OCI-LY7 (cell line): ENCODE measurements around the gene FBXL15. TPM values are rescaled to one million over a fixed set of nuclear protein-coding genes. Genes with fewer than 3 reads are reported as not detected.

Experiments used
- BruUV-seq: library from RNA; stranded (reverse); fragments of 400-500 nt; replicated peaks from 2 replicates; lab custom pipeline; 2021; lab: Mats Ljungman, UMichigan
- CTCF ChIA-PET: fragments of 300-600 bp; sonication (Branson Sonifier 250); formaldehyde crosslinking; loops from one replicate; lab custom pipeline; 2022; ENCODE audit warnings: antibody characterized with exemption; ENCODE audit not compliant: unreplicated experiment; lab: Charles Lee
- POLR2A ChIA-PET: fragments of 300-600 bp; sonication (Branson Sonifier 250); formaldehyde crosslinking; loops from one replicate; lab custom pipeline; 2022; ENCODE audit warnings: antibody characterized with exemption; lab: Charles Lee
- DNase-seq: peaks from one replicate; pipeline ENCODE4 v3.0.0-alpha.2; 2015; ENCODE audit warnings: low spot score
- H2AFZ ChIP-seq: fragments of 200-600 bp; sonication (generic), shearing (Covaris generic); 2 replicates; pipeline ENCODE4 v1.6.1; 2014; ENCODE audit warnings: mild to moderate bottlenecking, antibody characterized with exemption, low read length, moderate library complexity
- H3K27ac ChIP-seq: fragments of 200-600 bp; sonication (generic); 2 replicates; pipeline ENCODE4 v1.5.1; 2014; ENCODE audit warnings: mixed run types, low read depth, mild to moderate bottlenecking, moderate library complexity, low read length, inconsistent platforms; ENCODE audit not compliant: poor library complexity, severe bottlenecking
- H3K36me3 ChIP-seq: fragments of 200-600 bp; sonication (generic); 2 replicates; pipeline ENCODE4 v1.6.1; 2014; ENCODE audit warnings: mild to moderate bottlenecking, antibody characterized with exemption, low read length, moderate library complexity, mixed read lengths; ENCODE audit not compliant: insufficient read depth
- H3K4me1 ChIP-seq: fragments of 200-600 bp; sonication (generic); 2 replicates; pipeline ENCODE4 v1.5.1; 2014; ENCODE audit warnings: mild to moderate bottlenecking, low read length; ENCODE audit not compliant: insufficient read depth, poor library complexity, severe bottlenecking
- H3K4me2 ChIP-seq: fragments of 200-600 bp; sonication (generic); 2 replicates; pipeline ENCODE4 v1.6.1; 2014; ENCODE audit warnings: mild to moderate bottlenecking, low read length
- H3K4me3 ChIP-seq: fragments of 200-600 bp; sonication (generic); 2 replicates; pipeline ENCODE4 v1.5.1; 2014; ENCODE audit warnings: mild to moderate bottlenecking, low read depth, low read length; ENCODE audit not compliant: poor library complexity, severe bottlenecking
- H3K79me2 ChIP-seq: fragments of 200-600 bp; sonication (generic); 2 replicates; pipeline ENCODE4 v1.6.1; 2016; ENCODE audit warnings: low read depth, mild to moderate bottlenecking, low read length, moderate library complexity, mixed read lengths; ENCODE audit not compliant: insufficient read depth
- H3K9me2 ChIP-seq: fragments of 200-600 bp; sonication (generic); 2 replicates; pipeline ENCODE4 v1.6.1; 2016; ENCODE audit warnings: mild to moderate bottlenecking, low read length, mixed read lengths; ENCODE audit not compliant: insufficient read depth
- H3K9me3 ChIP-seq: fragments of 200-600 bp; sonication (generic); 2 replicates; pipeline ENCODE4 v1.6.1; 2014; ENCODE audit warnings: mild to moderate bottlenecking, mixed run types, low read length, mixed read lengths
- H4K20me1 ChIP-seq: fragments of 200-600 bp; sonication (generic); 2 replicates; pipeline ENCODE4 v1.6.1; 2014; ENCODE audit warnings: mild to moderate bottlenecking, antibody characterized with exemption, low read length, moderate library complexity, mixed read lengths; ENCODE audit not compliant: insufficient read depth
- CTCF ChIP-seq: fragments of 200-600 bp; sonication (generic); conservative IDR thresholded peaks from 2 replicates; pipeline ENCODE4 v1.5.1; 2014; ENCODE audit warnings: mild to moderate bottlenecking, antibody characterized with exemption, low read length, moderate library complexity, mixed read lengths
- EZH2phosphoT487 ChIP-seq: fragments of 200-600 bp; sonication (generic); IDR thresholded peaks from 2 replicates; pipeline ENCODE4 v1.6.1; 2018; ENCODE audit warnings: low read depth, borderline replicate concordance, mild to moderate bottlenecking, mixed run types, antibody characterized with exemption, low read length, moderate library complexity, mixed read lengths
- intact Hi-C: fragments of 100-400 bp; cut with micrococcal nuclease; formaldehyde crosslinking; loops from one replicate; pipeline ENCODE4 v1.10.0; 2022; ENCODE audit not compliant: unreplicated experiment
- total RNA-seq, 2 experiments: library from RNA; depleted of rRNA in 1 of 2; stranded (reverse); fragments of >200 nt in 1 of 2; shearing (Covaris generic) in 1 of 2; gene quantifications; 2 replicates each; pipeline ENCODE4 v1.2.3, GENCODE V29; 2014 to 2022

The FBXL15 gene
- total RNA-seq, 2 experiments from 2014 or later: 13.3 to 18.2 TPM

- Histone ChIP-seq H3K27ac (no peak overlapping the region), H4K20me1 (peaks cover 2% of the 10 kb centered on the region; the same call in 1 of the 2 replicates), H3K4me1 (peaks cover 42% of the 10 kb centered on the region), H3K4me2 (no peak overlapping the region), H3K36me3 (no peaks in the 10 kb centered on the region), H2AFZ (no peak overlapping the region), H3K79me2 (no peaks in the 10 kb centered on the region), H3K9me2 (no peaks in the 10 kb centered on the region), H3K9me3 (no peaks in the 10 kb centered on the region), H3K4me3 (no peak overlapping the region)
- ChIA-PET POLR2A (no interaction called here), CTCF (no interaction called here)
- intact Hi-C loops: no loop called here
- TF ChIP-seq EZH2phosphoT487: no peak
- TF ChIP-seq CTCF: no peak
- no TSS peak for BruUV-seq
- DNase-seq: no peak
Observed at GRCh38 chr10:102414749-102415148, 5.9 kb upstream of the FBXL15 start.

- H3K9me2 ChIP-seq: no peaks in the 10 kb centered on the region
- no peaks in the 10 kb centered on the region for H3K9me3 ChIP-seq
- no peak overlapping the region for H3K4me2 ChIP-seq
- no peaks in the 10 kb centered on the region for H4K20me1 ChIP-seq
- H2AFZ ChIP-seq: no peak overlapping the region
- ChIA-PET POLR2A (no interaction called here), CTCF (no interaction called here)
- intact Hi-C loops: no loop called here
- no peak overlapping the region for H3K4me3 ChIP-seq
- peaks cover 48% of the 10 kb centered on the region for H3K4me1 ChIP-seq
- DNase-seq: no peak
- no peaks in the 10 kb centered on the region for H3K36me3 ChIP-seq
- no peak for TF ChIP-seq EZH2phosphoT487
- TF ChIP-seq CTCF: no peak
- no TSS peak for BruUV-seq
- H3K27ac ChIP-seq: no peak overlapping the region
- H3K79me2 ChIP-seq: no peaks in the 10 kb centered on the region
Observed at GRCh38 chr10:102416283-102416682, 4.4 kb upstream of the FBXL15 start.

GRCh38 chr10:102416695-102417094, 3.9 kb upstream of the FBXL15 start:
- H3K4me3 ChIP-seq: no peak overlapping the region
- H2AFZ ChIP-seq: no peak overlapping the region
- H3K9me3 ChIP-seq: no peaks in the 10 kb centered on the region
- BruUV-seq: no TSS peak
- no peak for TF ChIP-seq CTCF
- no peak for TF ChIP-seq EZH2phosphoT487
- intact Hi-C loops: no loop called here
- POLR2A ChIA-PET: no interaction called here
- DNase-seq: no peak
- H3K79me2 ChIP-seq: no peaks in the 10 kb centered on the region; the same call in 1 of the 2 replicates
- no peaks in the 10 kb centered on the region for H3K36me3 ChIP-seq
- H3K9me2 ChIP-seq: no peaks in the 10 kb centered on the region
- CTCF ChIA-PET: no interaction called here
- H3K27ac ChIP-seq: no peak overlapping the region
- H3K4me2 ChIP-seq: no peak overlapping the region
- H4K20me1 ChIP-seq: no peaks in the 10 kb centered on the region
- H3K4me1 ChIP-seq: peaks cover 48% of the 10 kb centered on the region
